HepG2 (cell line): Measurements from ENCODE around the gene ZNF277. TPM values are rescaled to one million over a fixed set of nuclear protein-coding genes. Genes with fewer than 3 reads are reported as not detected.

Source experiments
- FOXA1 ChIP-seq, 2 experiments: fragments of 450-650 bp in 1 of 2; sonication (generic) in 1 of 2; formaldehyde crosslinking in 1 of 2; IDR thresholded peaks; 2 replicates each; pipeline versions ENCODE4 v1.4.0 to v1.6.1; 2016 to 2020; ENCODE audit warnings: missing genetic modification reagents in 1 of 2
- MIXL1 ChIP-seq: IDR thresholded peaks from 2 replicates; pipeline ENCODE4 v1.6.1; 2016
- NKX3-1 ChIP-seq: sonication (generic); formaldehyde crosslinking; IDR thresholded peaks from 2 replicates; pipeline ENCODE4 v1.5.0; 2020; ENCODE audit warnings: missing genetic modification reagents
- RARA ChIP-seq: IDR thresholded peaks from 2 replicates; pipeline ENCODE4 v1.6.1; 2016; ENCODE audit warnings: missing genetic modification reagents, missing compliant biosample characterization
- RBM39 ChIP-seq: fragments of 200-400 bp; formaldehyde crosslinking; IDR thresholded peaks from one replicate; pipeline ENCODE4 v1.6.1; 2018; ENCODE audit warnings: antibody characterized with exemption, mild to moderate bottlenecking, low read depth, low read length; ENCODE audit not compliant: poor library complexity, severe bottlenecking
- SRY ChIP-seq: sonication (generic); formaldehyde crosslinking; IDR thresholded peaks from 2 replicates; pipeline ENCODE4 v1.8.0; 2022; ENCODE audit warnings: mild to moderate bottlenecking, missing genetic modification reagents
- WIZ ChIP-seq: sonication (generic); formaldehyde crosslinking; IDR thresholded peaks from 2 replicates; pipeline ENCODE4 v1.5.1; 2020; ENCODE audit warnings: mild to moderate bottlenecking, missing genetic modification reagents
- ZBTB7A ChIP-seq: sonication (generic); formaldehyde crosslinking; IDR thresholded peaks from 2 replicates; pipeline ENCODE4 v1.8.0; 2022; ENCODE audit warnings: mild to moderate bottlenecking, missing genetic modification reagents
- ZNF10 ChIP-seq: sonication (generic); formaldehyde crosslinking; IDR thresholded peaks from 2 replicates; pipeline ENCODE4 v1.4.0; 2020; ENCODE audit warnings: mild to moderate bottlenecking, low read depth, missing genetic modification reagents, borderline replicate concordance
- ZNF160 ChIP-seq: sonication (generic); formaldehyde crosslinking; IDR thresholded peaks from 2 replicates; pipeline ENCODE4 v1.8.0; 2022; ENCODE audit warnings: mild to moderate bottlenecking, inconsistent platforms, missing genetic modification reagents
- ZNF644 ChIP-seq: IDR thresholded peaks from 2 replicates; pipeline ENCODE4 v1.6.1; 2016; ENCODE audit warnings: low read depth
- ZNF75D ChIP-seq: sonication (generic); formaldehyde crosslinking; IDR thresholded peaks from 2 replicates; pipeline ENCODE4 v1.8.1; 2023; ENCODE audit warnings: missing genetic modification reagents, mild to moderate bottlenecking, borderline replicate concordance
- ZNF780A ChIP-seq: sonication (generic); formaldehyde crosslinking; IDR thresholded peaks from 2 replicates; pipeline ENCODE4 v1.8.0; 2022; ENCODE audit warnings: mild to moderate bottlenecking, missing genetic modification reagents, moderate library complexity
- polyA plus RNA-seq, 8 experiments: library from polyadenylated mRNA; depleted of rRNA in 3 of 8; stranded (reverse) in 7 of 8; unstranded in 1 of 8; fragments of >200 nt; fragmentation: Illumina TruSeq in 4 of 8; extraction: Trizol in 4 of 8; gene quantifications; 2 replicates each; pipeline versions ENCODE4 v1.2.1 to v1.2.3, GENCODE V29; 2011 to 2016; ENCODE audit warnings: low read depth in 4 of 8, missing spikeins in 1 of 8, mixed read lengths in 1 of 8; ENCODE audit not compliant: insufficient read depth in 1 of 8
- total RNA-seq, 5 experiments: library from RNA; depleted of rRNA; stranded (reverse); fragments of >200 nt; fragmentation: Illumina TruSeq; extraction: Trizol; gene quantifications; 2 replicates each; pipeline ENCODE4 v1.2.3, GENCODE V29; 2016; ENCODE audit warnings: low read depth in 1 of 5
- TF ChIP-seq, protein P1 (sequence below): sonication (generic); formaldehyde crosslinking; IDR thresholded peaks from 2 replicates; pipeline ENCODE4 v1.4.0; 2020; ENCODE audit warnings: missing genetic modification reagents, borderline replicate concordance
- TF ChIP-seq, protein P2 (sequence below), 2 experiments: sonication (generic) in 1 of 2; formaldehyde crosslinking in 1 of 2; IDR thresholded peaks; 2 replicates each; pipeline versions ENCODE4 v1.6.1 to v1.9.0; 2014 to 2022; ENCODE audit warnings: antibody characterized with exemption in 1 of 2, borderline replicate concordance in 1 of 2, inconsistent platforms in 1 of 2, low read depth in 1 of 2, missing genetic modification reagents in 1 of 2
- TF ChIP-seq, protein P3 (sequence below): IDR thresholded peaks from 2 replicates; pipeline ENCODE4 v1.6.1; 2012; ENCODE audit warnings: low read depth, low read length, improper control_type of control experiment
- TF ChIP-seq, protein P4 (sequence below): sonication (generic); formaldehyde crosslinking; IDR thresholded peaks from 2 replicates; pipeline ENCODE4 v1.4.0; 2020; ENCODE audit warnings: missing genetic modification reagents, borderline replicate concordance

ZNF277 gene
- total and polyA plus RNA-seq, 2 of the 13 experiments (the other 11 are each of a cell fraction or from before 2014, with no cell fraction given), result 29.1 to 30.1 TPM

DNA sequence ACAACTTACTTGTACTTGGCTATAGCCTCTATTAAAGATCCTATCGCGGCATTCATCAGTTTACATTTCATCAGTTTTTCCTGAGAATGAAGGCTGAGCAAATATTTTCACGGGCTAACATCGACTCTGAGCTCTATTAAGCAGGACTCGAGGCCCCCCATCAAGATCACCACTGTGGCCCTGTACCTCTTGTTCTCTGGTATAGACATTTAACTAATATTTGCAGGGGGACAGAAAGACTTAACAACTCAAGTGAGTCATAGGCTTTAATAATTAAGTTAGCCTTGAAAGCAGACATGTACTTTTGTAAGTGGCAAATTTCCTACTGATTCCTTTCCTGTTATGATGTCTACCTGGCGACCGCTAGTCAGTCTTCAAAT is 45.7 kb upstream of the ZNF277 start (continued):
- TF ChIP-seq SRY (CRISPR knock-in tag) (no peak), NKX3-1 (CRISPR knock-in tag) (no peak), ZNF780A (no peak), ZNF75D (no peak), MIXL1 (0 out of 2 replicates have a peak, but pooled peaks have one; percentile 56), RARA (CRISPR knock-in tag) (peak; percentile 34; the same call in 1 of the 2 replicates), RBM39 (no peak), ZBTB7A (CRISPR knock-in tag) (no peak), ZNF160 (CRISPR knock-in tag) (no peak), FOXA1 (IDR thresholded peaks at IDR 0.05) (no peak), FOXA1 (CRISPR knock-in tag; IDR thresholded peaks at IDR 0.05) (peak; percentile 65), WIZ (CRISPR knock-in tag) (no peak), ZNF10 (no peak), ZNF644 (CRISPR knock-in tag) (no peak)
- TF ChIP-seq, protein P1, sequence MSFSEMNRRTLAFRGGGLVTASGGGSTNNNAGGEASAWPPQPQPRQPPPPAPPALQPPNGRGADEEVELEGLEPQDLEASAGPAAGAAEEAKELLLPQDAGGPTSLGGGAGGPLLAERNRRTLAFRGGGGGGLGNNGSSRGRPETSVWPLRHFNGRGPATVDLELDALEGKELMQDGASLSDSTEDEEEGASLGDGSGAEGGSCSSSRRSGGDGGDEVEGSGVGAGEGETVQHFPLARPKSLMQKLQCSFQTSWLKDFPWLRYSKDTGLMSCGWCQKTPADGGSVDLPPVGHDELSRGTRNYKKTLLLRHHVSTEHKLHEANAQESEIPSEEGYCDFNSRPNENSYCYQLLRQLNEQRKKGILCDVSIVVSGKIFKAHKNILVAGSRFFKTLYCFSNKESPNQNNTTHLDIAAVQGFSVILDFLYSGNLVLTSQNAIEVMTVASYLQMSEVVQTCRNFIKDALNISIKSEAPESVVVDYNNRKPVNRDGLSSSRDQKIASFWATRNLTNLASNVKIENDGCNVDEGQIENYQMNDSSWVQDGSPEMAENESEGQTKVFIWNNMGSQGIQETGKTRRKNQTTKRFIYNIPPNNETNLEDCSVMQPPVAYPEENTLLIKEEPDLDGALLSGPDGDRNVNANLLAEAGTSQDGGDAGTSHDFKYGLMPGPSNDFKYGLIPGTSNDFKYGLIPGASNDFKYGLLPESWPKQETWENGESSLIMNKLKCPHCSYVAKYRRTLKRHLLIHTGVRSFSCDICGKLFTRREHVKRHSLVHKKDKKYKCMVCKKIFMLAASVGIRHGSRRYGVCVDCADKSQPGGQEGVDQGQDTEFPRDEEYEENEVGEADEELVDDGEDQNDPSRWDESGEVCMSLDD (CRISPR knock-in tag), result no peak
- TF ChIP-seq, protein P2, sequence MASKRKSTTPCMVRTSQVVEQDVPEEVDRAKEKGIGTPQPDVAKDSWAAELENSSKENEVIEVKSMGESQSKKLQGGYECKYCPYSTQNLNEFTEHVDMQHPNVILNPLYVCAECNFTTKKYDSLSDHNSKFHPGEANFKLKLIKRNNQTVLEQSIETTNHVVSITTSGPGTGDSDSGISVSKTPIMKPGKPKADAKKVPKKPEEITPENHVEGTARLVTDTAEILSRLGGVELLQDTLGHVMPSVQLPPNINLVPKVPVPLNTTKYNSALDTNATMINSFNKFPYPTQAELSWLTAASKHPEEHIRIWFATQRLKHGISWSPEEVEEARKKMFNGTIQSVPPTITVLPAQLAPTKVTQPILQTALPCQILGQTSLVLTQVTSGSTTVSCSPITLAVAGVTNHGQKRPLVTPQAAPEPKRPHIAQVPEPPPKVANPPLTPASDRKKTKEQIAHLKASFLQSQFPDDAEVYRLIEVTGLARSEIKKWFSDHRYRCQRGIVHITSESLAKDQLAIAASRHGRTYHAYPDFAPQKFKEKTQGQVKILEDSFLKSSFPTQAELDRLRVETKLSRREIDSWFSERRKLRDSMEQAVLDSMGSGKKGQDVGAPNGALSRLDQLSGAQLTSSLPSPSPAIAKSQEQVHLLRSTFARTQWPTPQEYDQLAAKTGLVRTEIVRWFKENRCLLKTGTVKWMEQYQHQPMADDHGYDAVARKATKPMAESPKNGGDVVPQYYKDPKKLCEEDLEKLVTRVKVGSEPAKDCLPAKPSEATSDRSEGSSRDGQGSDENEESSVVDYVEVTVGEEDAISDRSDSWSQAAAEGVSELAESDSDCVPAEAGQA (IDR thresholded peaks at IDR 0.05; ENCODE audit: low read depth), result no peak
- TF ChIP-seq, protein P2 (CRISPR knock-in tag; IDR thresholded peaks at IDR 0.05; ENCODE audit: borderline replicate concordance), result no peak
- TF ChIP-seq, protein P3, sequence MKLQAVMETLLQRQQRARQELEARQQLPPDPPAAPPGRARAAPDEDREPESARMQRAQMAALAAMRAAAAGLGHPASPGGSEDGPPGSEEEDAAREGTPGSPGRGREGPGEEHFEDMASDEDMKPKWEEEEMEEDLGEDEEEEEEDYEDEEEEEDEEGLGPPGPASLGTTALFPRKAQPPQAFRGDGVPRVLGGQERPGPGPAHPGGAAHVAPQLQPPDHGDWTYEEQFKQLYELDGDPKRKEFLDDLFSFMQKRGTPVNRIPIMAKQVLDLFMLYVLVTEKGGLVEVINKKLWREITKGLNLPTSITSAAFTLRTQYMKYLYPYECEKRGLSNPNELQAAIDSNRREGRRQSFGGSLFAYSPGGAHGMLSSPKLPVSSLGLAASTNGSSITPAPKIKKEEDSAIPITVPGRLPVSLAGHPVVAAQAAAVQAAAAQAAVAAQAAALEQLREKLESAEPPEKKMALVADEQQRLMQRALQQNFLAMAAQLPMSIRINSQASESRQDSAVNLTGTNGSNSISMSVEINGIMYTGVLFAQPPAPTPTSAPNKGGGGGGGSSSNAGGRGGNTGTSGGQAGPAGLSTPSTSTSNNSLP, result peak; percentile 22; the same call in 1 of the 2 replicates
- TF ChIP-seq, protein P4, sequence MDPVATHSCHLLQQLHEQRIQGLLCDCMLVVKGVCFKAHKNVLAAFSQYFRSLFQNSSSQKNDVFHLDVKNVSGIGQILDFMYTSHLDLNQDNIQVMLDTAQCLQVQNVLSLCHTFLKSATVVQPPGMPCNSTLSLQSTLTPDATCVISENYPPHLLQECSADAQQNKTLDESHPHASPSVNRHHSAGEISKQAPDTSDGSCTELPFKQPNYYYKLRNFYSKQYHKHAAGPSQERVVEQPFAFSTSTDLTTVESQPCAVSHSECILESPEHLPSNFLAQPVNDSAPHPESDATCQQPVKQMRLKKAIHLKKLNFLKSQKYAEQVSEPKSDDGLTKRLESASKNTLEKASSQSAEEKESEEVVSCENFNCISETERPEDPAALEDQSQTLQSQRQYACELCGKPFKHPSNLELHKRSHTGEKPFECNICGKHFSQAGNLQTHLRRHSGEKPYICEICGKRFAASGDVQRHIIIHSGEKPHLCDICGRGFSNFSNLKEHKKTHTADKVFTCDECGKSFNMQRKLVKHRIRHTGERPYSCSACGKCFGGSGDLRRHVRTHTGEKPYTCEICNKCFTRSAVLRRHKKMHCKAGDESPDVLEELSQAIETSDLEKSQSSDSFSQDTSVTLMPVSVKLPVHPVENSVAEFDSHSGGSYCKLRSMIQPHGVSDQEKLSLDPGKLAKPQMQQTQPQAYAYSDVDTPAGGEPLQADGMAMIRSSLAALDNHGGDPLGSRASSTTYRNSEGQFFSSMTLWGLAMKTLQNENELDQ, result no peak
